Activated CD8-positive, alpha-beta memory T cell treated with anti-CD3 and anti-CD28 coated beads, Interleukin-2, amount 10 ng/mL, durations not matched to agents 7 days and 5 days (primary cell): ENCODE measurements around the gene IFNA7. TPM values are rescaled to one million over a fixed set of nuclear protein-coding genes. Genes with fewer than 3 reads are reported as not detected.
"Not testable (repeated sequence)": the region's sequence is repeated elsewhere in the genome, so short reads cannot be mapped to it uniquely, and the experiment has no call there.

Experiments
- ATAC-seq: fragments of 150-1000 bp; cut with Tn5 transposase; one replicate; pipeline ENCODE4 v1.10.0; 2021; ENCODE audit warnings: moderate library complexity
- CTCF ChIA-PET: fragments of 350-600 bp; sonication (Branson Sonifier 250); formaldehyde crosslinking; loops from one replicate; lab custom pipeline; 2021; ENCODE audit warnings: antibody characterized with exemption; lab: Charles Lee
- DNase-seq: peaks from one replicate; pipeline ENCODE4 v3.0.0-alpha.2; 2020
- H3K27ac Mint-ChIP-seq: one replicate; pipeline ENCODE4 v1.8.0; 2021; ENCODE audit warnings: mild to moderate bottlenecking, mixed read lengths
- H3K27me3 Mint-ChIP-seq: one replicate; pipeline ENCODE4 v1.8.0; 2021; ENCODE audit warnings: mixed read lengths
- H3K36me3 Mint-ChIP-seq: one replicate; pipeline ENCODE4 v1.8.0; 2021; ENCODE audit warnings: mild to moderate bottlenecking, mixed read lengths
- H3K4me1 Mint-ChIP-seq: one replicate; pipeline ENCODE4 v1.8.0; 2021; ENCODE audit warnings: mixed read lengths
- H3K4me3 Mint-ChIP-seq: one replicate; pipeline ENCODE4 v1.8.0; 2021; ENCODE audit warnings: mild to moderate bottlenecking, moderate library complexity, mixed read lengths
- H3K9me3 Mint-ChIP-seq: one replicate; pipeline ENCODE4 v1.8.0; 2022; ENCODE audit warnings: low read depth, mixed read lengths
- total RNA-seq, 2 experiments: library from RNA; stranded (reverse); gene quantifications; one replicate each; pipeline ENCODE4 v1.2.3, GENCODE V29; 2021

The IFNA7 gene
- total RNA-seq, 2 experiments from 2014 or later: not detected

- peaks cover 22% of the 10 kb centered on the region for H3K27me3 Mint-ChIP-seq
- H3K36me3 Mint-ChIP-seq, H3K9me3 Mint-ChIP-seq, H3K27ac Mint-ChIP-seq, DNase-seq, H3K4me3 Mint-ChIP-seq, H3K4me1 Mint-ChIP-seq, ATAC-seq: not testable (repeated sequence)
- CTCF ChIA-PET: interaction anchor here (2.6 kb wide), 2 partner anchors 17 to 28 kb away, joined by 6 to 12 read pairs; no protein-coding TSS in a partner anchor
These were observed 10.2 kb upstream of the IFNA7 start for GRCh38 chr9:21212160-21212559.

- H3K36me3 Mint-ChIP-seq, ATAC-seq, H3K9me3 Mint-ChIP-seq, H3K4me1 Mint-ChIP-seq, CTCF ChIA-PET, H3K4me3 Mint-ChIP-seq, H3K27ac Mint-ChIP-seq, DNase-seq: not testable (repeated sequence)
- peaks cover 21% of the 10 kb centered on the region for H3K27me3 Mint-ChIP-seq
These were observed 8.8 kb upstream of the IFNA7 start for GRCh38 chr9:21210782-21211181.

GRCh38 chr9:21210311-21210710, 8.3 kb upstream of the IFNA7 start:
- DNase-seq (no peak), ATAC-seq (no peak)
- Mint-ChIP-seq H3K9me3 (no peaks in the 10 kb centered on the region), H3K27me3 (peaks cover 21% of the 10 kb centered on the region), H3K4me1 (peaks cover 5% of the 10 kb centered on the region), H3K36me3 (no peaks in the 10 kb centered on the region), H3K27ac (no peak overlapping the region), H3K4me3 (no peak overlapping the region)
- CTCF ChIA-PET: no interaction called here

GRCh38 chr9:21207043-21207442, 5.0 kb upstream of the IFNA7 start, which contains the start of gene IFNA10:
Gene IFNA10 (minus strand): TSS chr9:21207143. CDS start chr9:21207097, 46 bp downstream.
- H3K4me1 Mint-ChIP-seq, ATAC-seq, H3K9me3 Mint-ChIP-seq, H3K4me3 Mint-ChIP-seq, CTCF ChIA-PET, H3K27ac Mint-ChIP-seq, DNase-seq, H3K36me3 Mint-ChIP-seq: not testable (repeated sequence)
- H3K27me3 Mint-ChIP-seq: peaks cover 32% of the 10 kb centered on the region

- ATAC-seq (no peak), DNase-seq (no peak)
- Mint-ChIP-seq H3K27me3 (peaks cover 46% of the 10 kb centered on the region), H3K36me3 (no peaks in the 10 kb centered on the region), H3K4me1 (peaks cover 4% of the 10 kb centered on the region), H3K4me3 (no peak overlapping the region), H3K27ac (no peak overlapping the region), H3K9me3 (no peaks in the 10 kb centered on the region)
- CTCF ChIA-PET: no interaction called here
These were observed 3.2 kb upstream of the IFNA7 start for GRCh38 chr9:21205204-21205603.

- peak; percentile 90 for ATAC-seq
- CTCF ChIA-PET: interaction anchor here (0.7 to 2.7 kb wide), 25 partner anchors 8 to 593 kb away, joined by 3 to 16 read pairs (median 4); partner anchors contain the start of genes IFNA7 and KLHL9
- H3K9me3 Mint-ChIP-seq: not testable (repeated sequence)
These were observed 6.9 kb downstream of the IFNA7 start for GRCh38 chr9:21194867-21195776.

GRCh38 chr9:21187487-21187886, 14.5 kb downstream of the IFNA7 start, which contains the start of gene IFNA4:
Gene IFNA4 (minus strand): TSS chr9:21187587. CDS start chr9:21187531, 56 bp downstream.
- CTCF ChIA-PET: interaction anchor here (1.4 kb wide), 1 partner anchor 65 kb away, joined by 3 read pairs; no protein-coding TSS in a partner anchor
- not testable (repeated sequence) for H3K36me3 Mint-ChIP-seq, ATAC-seq, H3K27ac Mint-ChIP-seq, H3K9me3 Mint-ChIP-seq, DNase-seq, H3K4me3 Mint-ChIP-seq
- H3K4me1 Mint-ChIP-seq: peaks cover 12% of the 10 kb centered on the region
- peaks cover 16% of the 10 kb centered on the region for H3K27me3 Mint-ChIP-seq

More at GRCh38 chr9:21194867-21195776, 6.9 kb downstream of the IFNA7 start:
- Mint-ChIP-seq H3K4me3 (peak overlapping the region; percentile 36), H3K27me3 (peaks cover 16% of the 10 kb centered on the region)
- not testable (repeated sequence) for H3K4me1 Mint-ChIP-seq, H3K36me3 Mint-ChIP-seq, H3K27ac Mint-ChIP-seq
- DNase-seq: peak; percentile 70

- DNase-seq (peak; percentile 56), ATAC-seq (peak; percentile 93)
- not testable (repeated sequence) for H3K4me3 Mint-ChIP-seq, H3K27ac Mint-ChIP-seq, H3K9me3 Mint-ChIP-seq, H3K36me3 Mint-ChIP-seq
- CTCF ChIA-PET: interaction anchor here (0.6 to 3.0 kb wide), 23 partner anchors 9 to 272 kb away, joined by 3 to 18 read pairs (median 5); no protein-coding TSS in a partner anchor
- Mint-ChIP-seq H3K4me1 (peaks cover 12% of the 10 kb centered on the region), H3K27me3 (peaks cover 10% of the 10 kb centered on the region)
These were observed 18.9 kb downstream of the IFNA7 start for GRCh38 chr9:21182810-21183736.

- Mint-ChIP-seq H3K27me3 (peaks cover 12% of the 10 kb centered on the region), H3K9me3 (no peaks in the 10 kb centered on the region), H3K4me3 (no peak overlapping the region), H3K4me1 (no peaks in the 10 kb centered on the region), H3K36me3 (no peaks in the 10 kb centered on the region), H3K27ac (no peak overlapping the region)
- ATAC-seq (no peak), DNase-seq (no peak)
- CTCF ChIA-PET: interaction anchor here (1.1 to 2.8 kb wide), 3 partner anchors 9 to 21 kb away, joined by 5 to 17 read pairs (median 6); no protein-coding TSS in a partner anchor
These were observed 27.3 kb downstream of the IFNA7 start for GRCh38 chr9:21174671-21175070.

GRCh38 chr9:21172156-21172555, 29.8 kb downstream of the IFNA7 start:
- Mint-ChIP-seq H3K27me3 (peaks cover 13% of the 10 kb centered on the region), H3K4me3 (no peak overlapping the region), H3K9me3 (no peaks in the 10 kb centered on the region), H3K27ac (no peak overlapping the region), H3K36me3 (no peaks in the 10 kb centered on the region), H3K4me1 (no peaks in the 10 kb centered on the region)
- CTCF ChIA-PET: no interaction called here
- DNase-seq (no peak), ATAC-seq (no peak)

- H3K27me3 Mint-ChIP-seq: peaks cover 10% of the 10 kb centered on the region
- no peaks in the 10 kb centered on the region for H3K36me3 Mint-ChIP-seq
- no peak for DNase-seq
- no peak for ATAC-seq
- CTCF ChIA-PET: no interaction called here
- H3K27ac Mint-ChIP-seq: no peak overlapping the region
- no peaks in the 10 kb centered on the region for H3K4me1 Mint-ChIP-seq
- H3K4me3 Mint-ChIP-seq: no peak overlapping the region
- no peaks in the 10 kb centered on the region for H3K9me3 Mint-ChIP-seq
These were observed 30.7 kb downstream of the IFNA7 start for GRCh38 chr9:21171351-21171750.

GRCh38 chr9:21166560-21166959, 35.4 kb downstream of the IFNA7 start, which contains the start of gene IFNA21:
Gene IFNA21 (minus strand): TSS chr9:21166660. CDS start chr9:21166612, 48 bp downstream.
- not testable (repeated sequence) for H3K4me3 Mint-ChIP-seq, H3K36me3 Mint-ChIP-seq, ATAC-seq, DNase-seq, H3K27me3 Mint-ChIP-seq, H3K4me1 Mint-ChIP-seq, H3K9me3 Mint-ChIP-seq, H3K27ac Mint-ChIP-seq
- CTCF ChIA-PET: interaction anchor here (1.1 kb wide), 1 partner anchor 17 kb away, joined by 3 read pairs; no protein-coding TSS in a partner anchor

GRCh38 chr9:21165516-21165915, 36.5 kb downstream of the IFNA7 start:
- CTCF ChIA-PET: no interaction called here
- no peak overlapping the region for H3K27ac Mint-ChIP-seq
- H3K4me3 Mint-ChIP-seq: no peak overlapping the region
- peaks cover 3% of the 10 kb centered on the region for H3K27me3 Mint-ChIP-seq
- ATAC-seq (no peak), DNase-seq (no peak)
- H3K36me3 Mint-ChIP-seq: peaks cover 11% of the 10 kb centered on the region
- peaks cover 14% of the 10 kb centered on the region for H3K4me1 Mint-ChIP-seq
- H3K9me3 Mint-ChIP-seq: peaks cover 3% of the 10 kb centered on the region
